NT2/D1 (cell line): ENCODE results near the gene GRK5.

Experiments
- SUZ12 ChIP-seq: IDR thresholded peaks from 2 replicates; pipeline ENCODE4 v1.6.1; 2011; ENCODE audit not compliant: insufficient read length, insufficient read depth; ENCODE audit errors: extremely low read depth
- YY1 ChIP-seq: IDR thresholded peaks from 2 replicates; pipeline ENCODE4 v1.6.1; 2011; ENCODE audit not compliant: insufficient read length, insufficient read depth
- ZNF274 ChIP-seq: IDR thresholded peaks from 2 replicates; pipeline ENCODE4 v1.6.1; 2011; ENCODE audit warnings: mild to moderate bottlenecking, low read depth, low read length

- no peak for TF ChIP-seq YY1
- no peak for TF ChIP-seq ZNF274
- TF ChIP-seq SUZ12, result no peak
Measured at GRCh38 chr10:119360181-119360921, 153.0 kb downstream of the GRK5 start.
